A673 (cell line): Measurements from ENCODE around the gene B3GALT5.

Experiments used
- CTCF ChIP-seq: fragments of 300-800, 200-600 bp; sonication (generic); conservative IDR thresholded peaks from 2 replicates; pipeline ENCODE4 v1.5.1; 2017; ENCODE audit warnings: low read depth, mild to moderate bottlenecking, antibody characterized with exemption, low read length, moderate library complexity, mixed read lengths
- EZH2 ChIP-seq: fragments of 200-600 bp; sonication (generic); IDR thresholded peaks from 2 replicates; pipeline ENCODE4 v1.6.1; 2017; ENCODE audit warnings: borderline replicate concordance, low read depth, mild to moderate bottlenecking, mixed read lengths, antibody characterized with exemption, low read length; ENCODE audit not compliant: poor library complexity, severe bottlenecking

- TF ChIP-seq CTCF (no peak), EZH2 (no peak)
Observed at GRCh38 chr21:39649526-39649925, 36.8 kb downstream of the B3GALT5 start.
